HepG2 (cell line): ENCODE data around the gene MAN1C1. TPM values are rescaled to one million over a fixed set of nuclear protein-coding genes. Genes with fewer than 3 reads are reported as not detected.
A peak's percentile ranks its signal among the peaks of the same experiment; 100 is the strongest.

Experiments
- CHCHD3 ChIP-seq: sonication (generic); formaldehyde crosslinking; IDR thresholded peaks from 2 replicates; pipeline ENCODE4 v1.8.0; 2022; ENCODE audit warnings: mild to moderate bottlenecking, missing genetic modification reagents, moderate library complexity
- FOXM1 ChIP-seq: sonication (generic); formaldehyde crosslinking; IDR thresholded peaks from 2 replicates; pipeline ENCODE4 v1.5.0; 2020; ENCODE audit warnings: missing genetic modification reagents
- GTF2F1 ChIP-seq: fragments of 150-350 bp; IDR thresholded peaks from 2 replicates; pipeline ENCODE4 v1.6.1; 2014; ENCODE audit warnings: low read length
- HIVEP1 ChIP-seq: sonication (generic); formaldehyde crosslinking; IDR thresholded peaks from 2 replicates; pipeline ENCODE4 v1.4.0; 2020; ENCODE audit warnings: mild to moderate bottlenecking, missing genetic modification reagents
- NCOA2 ChIP-seq: sonication (generic); formaldehyde crosslinking; IDR thresholded peaks from 2 replicates; pipeline ENCODE4 v1.8.0; 2022; ENCODE audit warnings: inconsistent platforms
- NFRKB ChIP-seq: fragments of 450-650 bp; IDR thresholded peaks from 2 replicates; pipeline ENCODE4 v1.6.1; 2017
- NFYC ChIP-seq: IDR thresholded peaks from 2 replicates; pipeline ENCODE4 v1.6.1; 2016; ENCODE audit warnings: missing genetic modification reagents, missing compliant biosample characterization
- RFX3 ChIP-seq: IDR thresholded peaks from 2 replicates; pipeline ENCODE4 v1.6.1; 2016; ENCODE audit warnings: missing biosample characterization, missing genetic modification reagents
- TCF7L2 ChIP-seq: IDR thresholded peaks from 2 replicates; pipeline ENCODE4 v1.6.1; 2011; ENCODE audit warnings: mild to moderate bottlenecking, low read depth, low read length, moderate library complexity
- ZFP82 ChIP-seq: sonication (generic); formaldehyde crosslinking; IDR thresholded peaks from 2 replicates; pipeline ENCODE4 v1.5.1; 2020; ENCODE audit warnings: mild to moderate bottlenecking, missing genetic modification reagents, borderline replicate concordance
- ZNF841 ChIP-seq: sonication (generic); formaldehyde crosslinking; IDR thresholded peaks from 2 replicates; pipeline ENCODE4 v1.8.1; 2023; ENCODE audit warnings: missing genetic modification reagents, borderline replicate concordance
- ZSCAN25 ChIP-seq: sonication (generic); formaldehyde crosslinking; IDR thresholded peaks from 2 replicates; pipeline ENCODE4 v1.8.0; 2022; ENCODE audit warnings: mild to moderate bottlenecking, missing genetic modification reagents
- polyA plus RNA-seq, 8 experiments: library from polyadenylated mRNA; depleted of rRNA in 3 of 8; stranded (reverse) in 7 of 8; unstranded in 1 of 8; fragments of >200 nt; fragmentation: Illumina TruSeq in 4 of 8; extraction: Trizol in 4 of 8; gene quantifications; 2 replicates each; pipeline versions ENCODE4 v1.2.1 to v1.2.3, GENCODE V29; 2011 to 2016; ENCODE audit warnings: low read depth in 4 of 8, missing spikeins in 1 of 8, mixed read lengths in 1 of 8; ENCODE audit not compliant: insufficient read depth in 1 of 8
- total RNA-seq, 5 experiments: library from RNA; depleted of rRNA; stranded (reverse); fragments of >200 nt; fragmentation: Illumina TruSeq; extraction: Trizol; gene quantifications; 2 replicates each; pipeline ENCODE4 v1.2.3, GENCODE V29; 2016; ENCODE audit warnings: low read depth in 1 of 5
- TF ChIP-seq, protein P1 (sequence below): sonication (generic); formaldehyde crosslinking; IDR thresholded peaks from 2 replicates; pipeline ENCODE4 v1.5.0; 2020; ENCODE audit warnings: missing genetic modification reagents
- TF ChIP-seq, protein P2 (sequence below): sonication (generic); formaldehyde crosslinking; IDR thresholded peaks from 2 replicates; pipeline ENCODE4 v1.5.0; 2020; ENCODE audit warnings: missing genetic modification reagents, mild to moderate bottlenecking, borderline replicate concordance
- TF ChIP-seq, protein P3 (sequence below): sonication (generic); formaldehyde crosslinking; IDR thresholded peaks from 2 replicates; pipeline ENCODE4 v1.4.0; 2020; ENCODE audit warnings: missing genetic modification reagents, mild to moderate bottlenecking, borderline replicate concordance
- TF ChIP-seq, protein P4 (sequence below): sonication (generic); formaldehyde crosslinking; IDR thresholded peaks from 2 replicates; pipeline ENCODE4 v1.4.0; 2020; ENCODE audit warnings: mild to moderate bottlenecking, low read depth, missing genetic modification reagents
- TF ChIP-seq, protein P5 (sequence below): sonication (generic); formaldehyde crosslinking; IDR thresholded peaks from 2 replicates; pipeline ENCODE4 v1.8.0; 2022; ENCODE audit warnings: missing genetic modification reagents, mild to moderate bottlenecking, borderline replicate concordance

MAN1C1 gene
- total and polyA plus RNA-seq, 2 of the 13 experiments (the other 11 are each of a cell fraction or from before 2014, with no cell fraction given): 0.18 to 0.49 TPM

DNA sequence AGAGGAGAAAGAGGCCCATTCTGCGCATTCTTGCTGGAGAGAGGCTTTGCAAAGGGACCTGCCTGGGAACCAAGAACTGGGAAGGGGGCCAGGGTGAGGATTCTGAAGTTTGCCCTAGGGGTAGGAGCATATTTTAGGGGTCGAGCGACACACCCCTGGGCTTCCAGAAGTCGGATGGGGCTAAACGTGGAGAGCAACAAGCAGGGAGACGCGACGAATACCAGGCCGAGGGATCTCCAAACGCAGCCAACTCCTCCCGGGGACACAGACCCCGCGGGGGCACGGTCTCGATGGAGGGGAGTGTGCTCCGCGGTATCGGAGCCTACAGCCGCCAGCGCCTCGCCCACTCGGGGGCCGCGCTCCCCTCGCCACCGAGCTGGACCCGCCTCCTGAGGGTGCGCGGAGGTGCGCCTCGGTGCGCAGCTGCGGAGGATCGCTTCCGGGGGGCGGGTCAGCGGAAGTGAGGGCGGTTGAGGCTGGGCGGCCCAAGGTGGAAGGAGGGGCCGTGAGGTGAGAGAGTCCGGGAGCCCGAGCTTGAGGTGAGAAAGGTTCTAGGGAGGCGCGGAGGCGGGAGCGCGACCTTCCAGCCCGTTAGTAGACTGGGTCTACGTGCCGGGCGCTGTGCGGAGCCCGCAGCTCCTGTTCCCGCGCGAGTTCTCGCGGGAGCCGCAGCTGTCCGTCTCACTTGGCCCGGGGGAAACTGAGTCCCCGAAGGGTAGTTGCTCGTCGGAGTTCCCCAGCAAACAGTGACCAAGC is 203.1 kb downstream of the MAN1C1 start, which contains the start of gene MTFR1L (continued):
- TF ChIP-seq NFYC (peak; percentile 26; the same call in 1 of the 2 replicates), ZFP82 (CRISPR knock-in tag) (peak; percentile 50; the same call in 1 of the 2 replicates), TCF7L2 (no peak), NFRKB (no peak), ZNF841 (no peak), NCOA2 (CRISPR knock-in tag) (no peak), GTF2F1 (no peak), CHCHD3 (CRISPR knock-in tag) (no peak), ZSCAN25 (CRISPR knock-in tag) (no peak), FOXM1 (CRISPR knock-in tag) (no peak), HIVEP1 (CRISPR knock-in tag) (peak; percentile 72), RFX3 (CRISPR knock-in tag) (no peak)
- TF ChIP-seq, protein P1, sequence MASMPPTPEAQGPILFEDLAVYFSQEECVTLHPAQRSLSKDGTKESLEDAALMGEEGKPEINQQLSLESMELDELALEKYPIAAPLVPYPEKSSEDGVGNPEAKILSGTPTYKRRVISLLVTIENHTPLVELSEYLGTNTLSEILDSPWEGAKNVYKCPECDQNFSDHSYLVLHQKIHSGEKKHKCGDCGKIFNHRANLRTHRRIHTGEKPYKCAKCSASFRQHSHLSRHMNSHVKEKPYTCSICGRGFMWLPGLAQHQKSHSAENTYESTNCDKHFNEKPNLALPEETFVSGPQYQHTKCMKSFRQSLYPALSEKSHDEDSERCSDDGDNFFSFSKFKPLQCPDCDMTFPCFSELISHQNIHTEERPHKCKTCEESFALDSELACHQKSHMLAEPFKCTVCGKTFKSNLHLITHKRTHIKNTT (CRISPR knock-in tag): no peak
- TF ChIP-seq, protein P2, sequence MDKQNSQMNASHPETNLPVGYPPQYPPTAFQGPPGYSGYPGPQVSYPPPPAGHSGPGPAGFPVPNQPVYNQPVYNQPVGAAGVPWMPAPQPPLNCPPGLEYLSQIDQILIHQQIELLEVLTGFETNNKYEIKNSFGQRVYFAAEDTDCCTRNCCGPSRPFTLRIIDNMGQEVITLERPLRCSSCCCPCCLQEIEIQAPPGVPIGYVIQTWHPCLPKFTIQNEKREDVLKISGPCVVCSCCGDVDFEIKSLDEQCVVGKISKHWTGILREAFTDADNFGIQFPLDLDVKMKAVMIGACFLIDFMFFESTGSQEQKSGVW (CRISPR knock-in tag): 0 out of 2 replicates have a peak, but pooled peaks have one; percentile 44
- TF ChIP-seq, protein P3, sequence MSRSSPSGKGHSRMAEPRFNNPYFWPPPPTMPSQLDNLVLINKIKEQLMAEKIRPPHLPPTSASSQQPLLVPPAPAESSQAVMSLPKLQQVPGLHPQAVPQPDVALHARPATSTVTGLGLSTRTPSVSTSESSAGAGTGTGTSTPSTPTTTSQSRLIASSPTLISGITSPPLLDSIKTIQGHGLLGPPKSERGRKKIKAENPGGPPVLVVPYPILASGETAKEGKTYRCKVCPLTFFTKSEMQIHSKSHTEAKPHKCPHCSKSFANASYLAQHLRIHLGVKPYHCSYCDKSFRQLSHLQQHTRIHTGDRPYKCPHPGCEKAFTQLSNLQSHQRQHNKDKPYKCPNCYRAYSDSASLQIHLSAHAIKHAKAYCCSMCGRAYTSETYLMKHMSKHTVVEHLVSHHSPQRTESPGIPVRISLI (CRISPR knock-in tag): 0 out of 2 replicates have a peak, but pooled peaks have one; percentile 15
- TF ChIP-seq, protein P4, sequence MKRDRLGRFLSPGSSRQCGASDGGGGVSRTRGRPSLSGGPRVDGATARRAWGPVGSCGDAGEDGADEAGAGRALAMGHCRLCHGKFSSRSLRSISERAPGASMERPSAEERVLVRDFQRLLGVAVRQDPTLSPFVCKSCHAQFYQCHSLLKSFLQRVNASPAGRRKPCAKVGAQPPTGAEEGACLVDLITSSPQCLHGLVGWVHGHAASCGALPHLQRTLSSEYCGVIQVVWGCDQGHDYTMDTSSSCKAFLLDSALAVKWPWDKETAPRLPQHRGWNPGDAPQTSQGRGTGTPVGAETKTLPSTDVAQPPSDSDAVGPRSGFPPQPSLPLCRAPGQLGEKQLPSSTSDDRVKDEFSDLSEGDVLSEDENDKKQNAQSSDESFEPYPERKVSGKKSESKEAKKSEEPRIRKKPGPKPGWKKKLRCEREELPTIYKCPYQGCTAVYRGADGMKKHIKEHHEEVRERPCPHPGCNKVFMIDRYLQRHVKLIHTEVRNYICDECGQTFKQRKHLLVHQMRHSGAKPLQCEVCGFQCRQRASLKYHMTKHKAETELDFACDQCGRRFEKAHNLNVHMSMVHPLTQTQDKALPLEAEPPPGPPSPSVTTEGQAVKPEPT: no peak
- TF ChIP-seq, protein P5, sequence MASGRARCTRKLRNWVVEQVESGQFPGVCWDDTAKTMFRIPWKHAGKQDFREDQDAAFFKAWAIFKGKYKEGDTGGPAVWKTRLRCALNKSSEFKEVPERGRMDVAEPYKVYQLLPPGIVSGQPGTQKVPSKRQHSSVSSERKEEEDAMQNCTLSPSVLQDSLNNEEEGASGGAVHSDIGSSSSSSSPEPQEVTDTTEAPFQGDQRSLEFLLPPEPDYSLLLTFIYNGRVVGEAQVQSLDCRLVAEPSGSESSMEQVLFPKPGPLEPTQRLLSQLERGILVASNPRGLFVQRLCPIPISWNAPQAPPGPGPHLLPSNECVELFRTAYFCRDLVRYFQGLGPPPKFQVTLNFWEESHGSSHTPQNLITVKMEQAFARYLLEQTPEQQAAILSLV (CRISPR knock-in tag): peak; percentile 37
